Mesothelial cell of epicardium (in vitro differentiated cells): ENCODE results near the gene LRP6. TPM values are rescaled to one million over a fixed set of nuclear protein-coding genes. Genes with fewer than 3 reads are reported as not detected.
"Not testable (repeated sequence)": the region's sequence is repeated elsewhere in the genome, so short reads cannot be mapped to it uniquely, and the experiment has no call there.

Source experiments
- DNase-seq, 2 experiments: peaks; one replicate each; pipeline ENCODE4 v3.0.0; 2021; ENCODE audit warnings: low spot score in 2 of 2; ENCODE audit not compliant: unreplicated experiment in 2 of 2
- H3K27ac Mint-ChIP-seq: 2 replicates; pipeline ENCODE4 v1.8.0; 2021; ENCODE audit warnings: mixed read lengths
- H3K27me3 Mint-ChIP-seq: 2 replicates; pipeline ENCODE4 v1.8.0; 2021; ENCODE audit warnings: low read depth, mixed read lengths
- H3K36me3 Mint-ChIP-seq: 2 replicates; pipeline ENCODE4 v1.8.0; 2021; ENCODE audit warnings: mixed read lengths
- H3K4me1 Mint-ChIP-seq: 2 replicates; pipeline ENCODE4 v1.8.0; 2021; ENCODE audit warnings: mixed read lengths
- H3K4me3 Mint-ChIP-seq: 2 replicates; pipeline ENCODE4 v1.8.0; 2021; ENCODE audit warnings: mild to moderate bottlenecking, moderate library complexity, mixed read lengths
- H3K9me3 Mint-ChIP-seq: 2 replicates; pipeline ENCODE4 v1.8.0; 2021; ENCODE audit warnings: mixed read lengths
- CTCF ChIP-seq: fragments of 200-600 bp; sonication (generic); IDR thresholded peaks from one replicate; pipeline ENCODE4 v1.5.0; 2021; ENCODE audit warnings: antibody characterized with exemption; ENCODE audit not compliant: unreplicated experiment
- total RNA-seq: library from RNA; stranded (reverse); gene quantifications from 3 replicates; pipeline ENCODE4 v1.2.1, GENCODE V29; 2021

The LRP6 gene
- total RNA-seq, 1 donor from 2014 or later: 72.9 TPM

GRCh38 chr12:12158858-12159257, 108.0 kb downstream of the LRP6 start:
- no peak overlapping the region for H3K27ac Mint-ChIP-seq
- no peak overlapping the region for H3K4me3 Mint-ChIP-seq
- TF ChIP-seq CTCF: no peak
- no peaks in the 10 kb centered on the region for H3K9me3 Mint-ChIP-seq
- H3K4me1 Mint-ChIP-seq: no peaks in the 10 kb centered on the region
- H3K27me3 Mint-ChIP-seq: no peaks in the 10 kb centered on the region
- no peak for DNase-seq
- peaks cover 44% of the 10 kb centered on the region for H3K36me3 Mint-ChIP-seq

DNA sequence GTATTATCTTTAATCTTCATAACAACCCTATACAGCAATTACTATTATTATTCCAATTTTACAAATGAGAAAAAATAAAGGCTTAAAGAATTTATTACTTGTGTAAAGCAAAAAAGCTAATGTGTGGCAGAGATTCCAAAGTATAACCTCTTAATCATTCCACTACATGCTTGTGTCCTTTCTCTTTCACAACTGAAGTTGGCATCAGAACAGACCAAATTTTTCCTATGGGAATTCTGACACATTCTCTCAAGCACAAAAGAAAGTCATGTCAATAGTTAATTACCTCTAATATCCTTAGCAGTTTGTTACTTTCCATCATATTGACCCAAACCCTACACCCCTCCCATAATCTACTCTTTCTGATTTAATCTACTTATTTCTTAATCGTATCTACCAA, 109.4 kb downstream of the LRP6 start:
- Mint-ChIP-seq H3K27ac (no peak overlapping the region), H3K4me1 (no peaks in the 10 kb centered on the region), H3K9me3 (no peaks in the 10 kb centered on the region), H3K4me3 (no peak overlapping the region), H3K36me3 (peaks cover 41% of the 10 kb centered on the region), H3K27me3 (no peaks in the 10 kb centered on the region)
- no peak for TF ChIP-seq CTCF
- DNase-seq: no peak

DNA sequence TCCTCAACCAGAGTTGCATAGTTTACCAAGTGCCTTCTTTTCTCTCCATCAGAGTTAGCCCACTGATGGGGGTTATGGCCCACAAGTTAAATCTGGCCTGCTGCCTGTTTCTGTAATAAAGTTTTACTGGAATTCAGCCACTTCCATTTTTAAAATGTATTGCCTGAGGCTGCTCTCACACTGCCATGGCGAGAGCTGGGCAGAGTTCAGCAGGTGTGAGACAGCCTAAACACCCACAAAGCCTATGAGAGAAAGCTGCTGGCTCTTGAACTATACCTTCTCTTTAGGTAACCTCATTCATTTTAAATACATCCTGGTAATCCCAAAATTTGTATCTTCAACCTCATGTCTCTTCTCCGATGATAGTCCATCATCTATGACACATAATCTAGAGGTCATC, 110.0 kb downstream of the LRP6 start:
- Mint-ChIP-seq H3K27ac (no peak overlapping the region), H3K4me1 (no peaks in the 10 kb centered on the region), H3K4me3 (no peak overlapping the region), H3K36me3 (peaks cover 39% of the 10 kb centered on the region), H3K27me3 (no peaks in the 10 kb centered on the region), H3K9me3 (no peaks in the 10 kb centered on the region)
- no peak for TF ChIP-seq CTCF
- DNase-seq: no peak

GRCh38 chr12:12156116-12156515, 110.7 kb downstream of the LRP6 start:
- Mint-ChIP-seq H3K27ac (no peak overlapping the region), H3K36me3 (peaks cover 34% of the 10 kb centered on the region), H3K4me1 (no peaks in the 10 kb centered on the region), H3K27me3 (no peaks in the 10 kb centered on the region), H3K9me3 (no peaks in the 10 kb centered on the region), H3K4me3 (no peak overlapping the region)
- no peak for DNase-seq
- TF ChIP-seq CTCF: no peak

DNA sequence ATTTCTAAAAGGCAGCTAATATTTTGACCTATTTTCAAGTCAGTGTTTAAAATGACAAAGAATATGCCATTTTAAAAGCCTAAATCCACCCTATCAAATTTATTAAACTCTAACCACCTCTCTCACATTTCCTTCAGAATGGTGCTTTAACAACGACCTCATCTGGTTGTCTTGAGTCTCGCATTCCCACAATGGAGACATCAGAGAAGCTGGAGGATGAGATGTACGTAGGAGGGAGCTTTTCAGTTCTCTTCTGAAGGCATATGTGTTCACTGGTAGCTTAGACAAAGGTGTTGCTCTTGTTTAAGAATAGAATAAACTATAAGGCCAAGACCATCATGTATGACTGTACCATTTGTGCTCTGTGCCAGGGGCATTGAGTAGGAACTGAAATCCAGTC, 113.2 kb downstream of the LRP6 start:
- no peaks in the 10 kb centered on the region for H3K9me3 Mint-ChIP-seq
- no peak for TF ChIP-seq CTCF
- peaks cover 34% of the 10 kb centered on the region for H3K36me3 Mint-ChIP-seq
- DNase-seq: no peak
- H3K27me3 Mint-ChIP-seq: no peaks in the 10 kb centered on the region
- H3K27ac Mint-ChIP-seq: no peak overlapping the region
- no peaks in the 10 kb centered on the region for H3K4me1 Mint-ChIP-seq
- H3K4me3 Mint-ChIP-seq: no peak overlapping the region

DNA sequence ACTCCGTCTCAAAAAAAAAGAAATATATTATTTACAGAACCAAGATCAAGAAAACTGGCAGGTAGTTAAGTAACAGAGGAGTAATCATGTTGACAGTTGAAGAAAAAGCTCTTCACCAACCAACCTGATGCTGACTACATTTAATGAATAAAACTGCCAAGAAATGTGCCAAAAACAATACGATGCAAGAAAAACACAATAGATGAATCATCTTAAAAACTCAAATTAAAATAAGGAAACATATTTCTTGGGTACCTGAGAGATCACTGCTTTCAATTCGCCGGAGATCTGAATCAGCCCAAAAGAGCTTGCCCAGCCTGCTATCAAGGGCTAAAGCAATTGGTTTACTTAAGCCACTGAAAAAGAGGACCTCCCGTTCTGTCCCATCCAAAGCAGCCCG, 119.7 kb downstream of the LRP6 start:
- no peak for DNase-seq
- peaks cover 43% of the 10 kb centered on the region for H3K36me3 Mint-ChIP-seq

GRCh38 chr12:12144531-12144930, 122.3 kb downstream of the LRP6 start:
- H3K4me3 Mint-ChIP-seq, DNase-seq, H3K27me3 Mint-ChIP-seq, H3K9me3 Mint-ChIP-seq, H3K27ac Mint-ChIP-seq, H3K4me1 Mint-ChIP-seq: not testable (repeated sequence)
- peaks cover 45% of the 10 kb centered on the region for H3K36me3 Mint-ChIP-seq

More for the DNA sequence above, 119.7 kb downstream of the LRP6 start:
- H3K27me3 Mint-ChIP-seq: no peaks in the 10 kb centered on the region
- H3K4me3 Mint-ChIP-seq: no peak overlapping the region
- H3K27ac Mint-ChIP-seq: no peak overlapping the region
- no peaks in the 10 kb centered on the region for H3K9me3 Mint-ChIP-seq
- TF ChIP-seq CTCF: no peak
- H3K4me1 Mint-ChIP-seq: no peaks in the 10 kb centered on the region
